ENCODE measurements around the gene XXYLT1. TPM values are rescaled to one million over a fixed set of nuclear protein-coding genes. Genes with fewer than 3 reads are reported as not detected.
A peak's percentile ranks its signal among the peaks of the same experiment; 100 is the strongest.
"Not testable (repeated sequence)": the region's sequence is repeated elsewhere in the genome, so short reads cannot be mapped to it uniquely, and the experiment has no call there.

Gene XXYLT1
- total RNA-seq, 1 donor = 29.4 TPM

- peak in 1 of 3 donors; percentile 19 for DNase-seq (ENCODE audit: low read depth in 2 of 3, low spot score in 2 of 3)
Observed at GRCh38 chr3:195102609-195103467, 168.1 kb downstream of the XXYLT1 start.

- no peak for DNase-seq (ENCODE audit: low read depth in 2 of 3, low spot score in 2 of 3)
Observed at GRCh38 chr3:195101927-195102608, 168.9 kb downstream of the XXYLT1 start.

- DNase-seq (ENCODE audit: low read depth in 2 of 3, low spot score in 2 of 3) = peak in 2 of 3 donors; percentile 68 to 74
Observed at GRCh38 chr3:195101001-195101583, 169.9 kb downstream of the XXYLT1 start.

- DNase-seq (ENCODE audit: low read depth in 2 of 3, low spot score in 2 of 3) = no peak
Observed at GRCh38 chr3:195099951-195100785, 170.8 kb downstream of the XXYLT1 start.

GRCh38 chr3:195098741-195099525 lies 172.0 kb downstream of the XXYLT1 start:
- no peak for DNase-seq (ENCODE audit: low read depth in 2 of 3, low spot score in 2 of 3)

- DNase-seq (ENCODE audit: low read depth in 2 of 3, low spot score in 2 of 3) = no peak
Observed at GRCh38 chr3:195097331-195098255, 173.4 kb downstream of the XXYLT1 start.

- no peak for DNase-seq (ENCODE audit: low read depth in 2 of 3, low spot score in 2 of 3)
Observed at GRCh38 chr3:195096484-195097330, 174.3 kb downstream of the XXYLT1 start.

GRCh38 chr3:195096053-195096452 lies 174.9 kb downstream of the XXYLT1 start:
- no peak for DNase-seq (ENCODE audit: low read depth in 2 of 3, low spot score in 2 of 3)

GRCh38 chr3:195095704-195096036 lies 175.3 kb downstream of the XXYLT1 start:
- no peak for DNase-seq (ENCODE audit: low read depth in 2 of 3, low spot score in 2 of 3)

GRCh38 chr3:195095035-195095703 lies 175.8 kb downstream of the XXYLT1 start:
- DNase-seq (ENCODE audit: low read depth in 2 of 3, low spot score in 2 of 3) = peak in 1 of 3 donors; percentile 32

- peak in 1 of 3 donors; percentile 54 for DNase-seq (ENCODE audit: low read depth in 2 of 3, low spot score in 2 of 3)
Observed at GRCh38 chr3:195094191-195094921, 176.6 kb downstream of the XXYLT1 start.

GRCh38 chr3:195093731-195094130 lies 177.2 kb downstream of the XXYLT1 start:
- no peak for DNase-seq (ENCODE audit: low read depth in 2 of 3, low spot score in 2 of 3)

GRCh38 chr3:195087840-195088601 lies 182.9 kb downstream of the XXYLT1 start:
- DNase-seq (ENCODE audit: low read depth in 2 of 3, low spot score in 2 of 3) = not testable (repeated sequence)

GRCh38 chr3:195087328-195087727 lies 183.6 kb downstream of the XXYLT1 start:
- no peak for DNase-seq (ENCODE audit: low read depth in 2 of 3, low spot score in 2 of 3)

GRCh38 chr3:195086885-195087284 lies 184.1 kb downstream of the XXYLT1 start:
- DNase-seq (ENCODE audit: low read depth in 2 of 3, low spot score in 2 of 3) = no peak

- DNase-seq (ENCODE audit: low read depth in 2 of 3, low spot score in 2 of 3) = no peak
Observed at GRCh38 chr3:195086341-195086740, 184.6 kb downstream of the XXYLT1 start.

Measured in hematopoietic multipotent progenitor cell (in vitro differentiated cells).